Liver (tissue), 3 donors: ENCODE data around the gene WDR20.

Experiments used
- EGR1 ChIP-seq, 2 donors: IDR thresholded peaks; 2 replicates each; pipeline ENCODE4 v1.6.1; 2016 to 2018; ENCODE audit warnings: antibody characterized with exemption in 2 of 2, low read depth in 2 of 2
- GABPA ChIP-seq, 2 donors: IDR thresholded peaks in 1 of 2; conservative IDR thresholded peaks in 1 of 2; 2 replicates each; pipeline ENCODE4 v1.6.1; 2016; ENCODE audit warnings: antibody characterized with exemption in 2 of 2, mild to moderate bottlenecking in 1 of 2, moderate library complexity in 1 of 2
- YY1 ChIP-seq: IDR thresholded peaks from 2 replicates; pipeline ENCODE4 v1.6.1; 2016; ENCODE audit warnings: antibody characterized with exemption, mild to moderate bottlenecking
- TF ChIP-seq, protein P1 (sequence below): fragments of 150-350 bp; IDR thresholded peaks from 2 replicates; pipeline ENCODE4 v1.5.1; 2017; ENCODE audit warnings: improper control_type of control experiment, low read depth, low read length; ENCODE audit not compliant: missing input control
- donor health status: healthy.
- donor health status: healthy.

DNA sequence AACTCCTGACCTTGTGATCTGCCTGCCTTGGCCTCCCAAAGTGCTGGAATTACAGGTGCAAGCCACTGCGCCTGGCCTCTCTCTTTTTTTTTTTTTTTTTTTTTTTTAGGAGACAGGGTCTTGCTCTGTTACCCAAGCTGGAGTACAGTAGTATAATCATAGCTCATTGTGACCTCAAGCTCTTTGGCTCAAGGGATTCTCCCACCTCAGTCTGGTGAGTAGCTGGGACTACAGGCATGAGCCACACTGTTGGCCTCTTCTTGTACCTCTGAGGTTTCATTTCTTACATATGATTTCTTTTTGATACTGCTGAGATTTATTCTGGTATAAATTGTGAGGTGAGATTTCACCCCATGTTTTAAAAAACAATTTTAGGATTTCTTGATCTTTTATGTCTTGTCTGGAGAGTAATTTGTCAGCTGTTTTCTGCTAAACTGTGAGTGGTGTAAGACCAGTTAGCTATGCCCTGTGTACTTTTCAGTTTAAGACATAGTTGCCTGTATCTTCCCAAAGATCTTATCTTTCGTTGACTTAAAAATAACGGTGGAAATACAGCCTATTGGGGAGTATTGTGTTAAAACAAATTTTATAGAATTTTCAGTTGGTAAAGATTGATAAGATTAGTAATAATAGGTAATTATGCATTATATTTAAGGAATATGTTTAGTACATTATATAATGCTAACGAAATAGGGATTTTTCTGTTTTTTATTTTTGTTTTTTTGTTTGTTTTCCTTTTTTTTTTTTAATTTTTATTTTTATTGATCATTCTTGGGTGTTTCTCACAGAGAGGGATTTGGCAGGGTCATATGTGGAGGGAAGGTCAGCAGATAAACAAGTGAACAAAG lies 31.7 kb downstream of the WDR20 start:
- TF ChIP-seq, protein P1, sequence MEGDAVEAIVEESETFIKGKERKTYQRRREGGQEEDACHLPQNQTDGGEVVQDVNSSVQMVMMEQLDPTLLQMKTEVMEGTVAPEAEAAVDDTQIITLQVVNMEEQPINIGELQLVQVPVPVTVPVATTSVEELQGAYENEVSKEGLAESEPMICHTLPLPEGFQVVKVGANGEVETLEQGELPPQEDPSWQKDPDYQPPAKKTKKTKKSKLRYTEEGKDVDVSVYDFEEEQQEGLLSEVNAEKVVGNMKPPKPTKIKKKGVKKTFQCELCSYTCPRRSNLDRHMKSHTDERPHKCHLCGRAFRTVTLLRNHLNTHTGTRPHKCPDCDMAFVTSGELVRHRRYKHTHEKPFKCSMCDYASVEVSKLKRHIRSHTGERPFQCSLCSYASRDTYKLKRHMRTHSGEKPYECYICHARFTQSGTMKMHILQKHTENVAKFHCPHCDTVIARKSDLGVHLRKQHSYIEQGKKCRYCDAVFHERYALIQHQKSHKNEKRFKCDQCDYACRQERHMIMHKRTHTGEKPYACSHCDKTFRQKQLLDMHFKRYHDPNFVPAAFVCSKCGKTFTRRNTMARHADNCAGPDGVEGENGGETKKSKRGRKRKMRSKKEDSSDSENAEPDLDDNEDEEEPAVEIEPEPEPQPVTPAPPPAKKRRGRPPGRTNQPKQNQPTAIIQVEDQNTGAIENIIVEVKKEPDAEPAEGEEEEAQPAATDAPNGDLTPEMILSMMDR: no peak
- TF ChIP-seq EGR1 (IDR thresholded peaks at IDR 0.05; ENCODE audit: low read depth in 2 of 2): no peak
- TF ChIP-seq GABPA (IDR thresholded peaks at IDR 0.05 in 1 of 2, conservative IDR thresholded peaks at IDR 0.05 in 1 of 2): no peak
- no peak for TF ChIP-seq YY1
